Esophagus squamous epithelium (tissue), 5 donors: Measurements from ENCODE around the gene ADAM11. TPM values are rescaled to one million over a fixed set of nuclear protein-coding genes. Genes with fewer than 3 reads are reported as not detected.
"Not testable (repeated sequence)": the region's sequence is repeated elsewhere in the genome, so short reads cannot be mapped to it uniquely, and the experiment has no call there.

Experiments used
- DNase-seq: peaks from one replicate; lab custom pipeline; 2025; lab: John Stamatoyannopoulos, UW
- H3K27ac ChIP-seq, 4 donors: fragments of 200-600 bp; sonication (generic); one replicate each; pipeline ENCODE4 v1.5.1; 2016 to 2019; ENCODE audit warnings: mild to moderate bottlenecking in 1 of 4
- H3K27me3 ChIP-seq, 4 donors: fragments of 200-600 bp; sonication (generic); 1 replicate in 3 of 4; 2 replicates in 1 of 4; pipeline versions ENCODE4 v1.5.1 to v1.6.0; 2017 to 2021; ENCODE audit warnings: antibody characterized with exemption in 1 of 4
- H3K36me3 ChIP-seq, 3 donors: fragments of 200-600 bp; sonication (generic); one replicate each; pipeline ENCODE4 v1.5.1; 2016 to 2019
- H3K4me1 ChIP-seq, 3 donors: fragments of 200-600 bp; sonication (generic); one replicate each; pipeline ENCODE4 v1.5.1; 2017 to 2019
- H3K4me3 ChIP-seq, 4 donors: fragments of 200-600 bp; sonication (generic); 1 replicate in 3 of 4; 2 replicates in 1 of 4; pipeline ENCODE4 v1.5.1; 2016 to 2019; ENCODE audit warnings: mild to moderate bottlenecking in 2 of 4, moderate library complexity in 1 of 4
- H3K9me3 ChIP-seq, 3 donors: fragments of 200-600 bp; sonication (generic); one replicate each; pipeline ENCODE4 v1.5.1; 2016 to 2019
- CTCF ChIP-seq, 6 experiments: fragments of 450-650 bp in 4 of 6; fragments of 200-600 bp in 2 of 6; sonication (generic) in 2 of 6; IDR thresholded peaks; one replicate each; pipeline ENCODE4 v1.5.1; 2016 to 2019; ENCODE audit warnings: antibody characterized with exemption in 6 of 6, mild to moderate bottlenecking in 4 of 6, moderate library complexity in 4 of 6
- POLR2A ChIP-seq, 4 donors: fragments of 450-650 bp; IDR thresholded peaks; one replicate each; pipeline ENCODE4 v1.6.1; 2017; ENCODE audit warnings: antibody characterized with exemption in 4 of 4, mild to moderate bottlenecking in 4 of 4, moderate library complexity in 3 of 4
- WGBS, 2 donors: methylation state at CpG; one replicate each; pipeline ENCODE4 v1.1.5; 2018; 5-methylcytosine and 5-hydroxymethylcytosine counted together
- intact Hi-C: fragments of 100-400 bp; cut with DNase I; formaldehyde crosslinking; loops from one replicate; pipeline ENCODE4 v1.15.0; 2022
- total RNA-seq, 4 donors: library from RNA; depleted of rRNA; stranded (reverse); fragments of >200 nt; gene quantifications; one replicate each; pipeline ENCODE4 v1.1.0, GENCODE V29; 2016
- donor health status: DM: yes; HTN: yes; CAD: no.

The ADAM11 gene
- total RNA-seq, 4 donors from 2014 or later, result 0.18 to 0.38 TPM; not detected in 2

- Histone ChIP-seq H3K36me3 (peaks cover 0 to 22% (median 0%) of the 10 kb centered on the region in 3 donors), H3K9me3 (no peaks in the 10 kb centered on the region), H3K27ac (no peak overlapping the region), H3K4me3 (no peak overlapping the region), H3K4me1 (no peaks in the 10 kb centered on the region), H3K27me3 (no peaks in the 10 kb centered on the region)
- no CpG with 5 or more reads among the region's 2 CpGs for WGBS, 2 donors
- intact Hi-C loops, result no loop called here
- DNase-seq, result no peak
- no peak for TF ChIP-seq CTCF (IDR thresholded peaks at IDR 0.05)
- TF ChIP-seq POLR2A (IDR thresholded peaks at IDR 0.05), result no peak
These were observed 24.5 kb upstream of the ADAM11 start for GRCh38 chr17:44734272-44734671.

GRCh38 chr17:44736551-44737240 lies 22.1 kb upstream of the ADAM11 start:
- intact Hi-C loops, result no loop called here
- no peak for TF ChIP-seq POLR2A (IDR thresholded peaks at IDR 0.05)
- no peak for TF ChIP-seq CTCF (IDR thresholded peaks at IDR 0.05)
- no peaks in the 10 kb centered on the region for H3K9me3 ChIP-seq
- WGBS, 2 donors, result 92 to 95% methylated on average over 8 to 12 of the region's 12 CpGs
- H3K4me1 ChIP-seq, result no peaks in the 10 kb centered on the region
- H3K36me3 ChIP-seq, result peaks cover 0 to under 1% (median 0%) of the 10 kb centered on the region in 3 donors
- no peak overlapping the region for H3K27ac ChIP-seq
- no peak for DNase-seq
- no peak overlapping the region for H3K4me3 ChIP-seq
- H3K27me3 ChIP-seq, result no peaks in the 10 kb centered on the region

GRCh38 chr17:44738214-44738906 lies 20.4 kb upstream of the ADAM11 start:
- Histone ChIP-seq H3K27ac (no peak overlapping the region), H3K36me3 (no peaks in the 10 kb centered on the region), H3K4me3 (no peak overlapping the region), H3K9me3 (no peaks in the 10 kb centered on the region), H3K27me3 (no peaks in the 10 kb centered on the region), H3K4me1 (no peaks in the 10 kb centered on the region)
- 100% methylated on average over 1 of the region's 3 CpGs for WGBS, 2 donors
- no peak for DNase-seq
- TF ChIP-seq POLR2A (IDR thresholded peaks at IDR 0.05) (no peak), CTCF (IDR thresholded peaks at IDR 0.05) (no peak)
- intact Hi-C loops, result no loop called here

GRCh38 chr17:44741316-44741715 lies 17.5 kb upstream of the ADAM11 start:
- no peaks in the 10 kb centered on the region for H3K36me3 ChIP-seq
- DNase-seq, result no peak
- H3K27me3 ChIP-seq, result no peaks in the 10 kb centered on the region
- no peaks in the 10 kb centered on the region for H3K4me1 ChIP-seq
- TF ChIP-seq POLR2A (IDR thresholded peaks at IDR 0.05) (no peak), CTCF (IDR thresholded peaks at IDR 0.05) (no peak)
- intact Hi-C loops, result no loop called here
- 94 to 97% methylated on average over 8 of the region's 8 CpGs for WGBS, 2 donors
- no peak overlapping the region for H3K4me3 ChIP-seq
- H3K9me3 ChIP-seq, result no peaks in the 10 kb centered on the region
- no peak overlapping the region for H3K27ac ChIP-seq

GRCh38 chr17:44745301-44745700 lies 13.5 kb upstream of the ADAM11 start:
- Histone ChIP-seq H3K36me3 (peaks cover 0 to 35% (median 0%) of the 10 kb centered on the region in 3 donors), H3K9me3 (no peaks in the 10 kb centered on the region), H3K4me3 (no peak overlapping the region), H3K27me3 (no peaks in the 10 kb centered on the region), H3K4me1 (no peaks in the 10 kb centered on the region), H3K27ac (no peak overlapping the region)
- WGBS, 2 donors, result 71 to 89% methylated on average over 1 of the region's 1 CpG
- no peak for DNase-seq
- TF ChIP-seq POLR2A (IDR thresholded peaks at IDR 0.05) (no peak), CTCF (IDR thresholded peaks at IDR 0.05) (no peak)
- intact Hi-C loops, result no loop called here

- H3K27me3 ChIP-seq, DNase-seq, H3K4me3 ChIP-seq, H3K4me1 ChIP-seq, H3K9me3 ChIP-seq, H3K27ac ChIP-seq, intact Hi-C loops: not testable (repeated sequence)
- WGBS, 2 donors, result 92% methylated on average over 4 to 5 of the region's 5 CpGs
- H3K36me3 ChIP-seq, result peaks cover 0 to 39% (median 0%) of the 10 kb centered on the region in 3 donors
These were observed 13.1 kb upstream of the ADAM11 start for GRCh38 chr17:44745738-44746137.
